Loucy (cell line): ENCODE measurements around the gene GBX2.

ENCODE experiments used
- EZH2phosphoT487 ChIP-seq: fragments of 200-600 bp; IDR thresholded peaks from 2 replicates; pipeline ENCODE4 v1.6.1; 2018; ENCODE audit warnings: antibody characterized with exemption, mild to moderate bottlenecking, moderate library complexity, borderline replicate concordance
- TF ChIP-seq, protein P1 (sequence below): fragments of 200-600 bp; sonication (generic); conservative IDR thresholded peaks from 2 replicates; pipeline ENCODE4 v1.5.1; 2014; ENCODE audit warnings: mild to moderate bottlenecking, antibody characterized with exemption, low read length

DNA sequence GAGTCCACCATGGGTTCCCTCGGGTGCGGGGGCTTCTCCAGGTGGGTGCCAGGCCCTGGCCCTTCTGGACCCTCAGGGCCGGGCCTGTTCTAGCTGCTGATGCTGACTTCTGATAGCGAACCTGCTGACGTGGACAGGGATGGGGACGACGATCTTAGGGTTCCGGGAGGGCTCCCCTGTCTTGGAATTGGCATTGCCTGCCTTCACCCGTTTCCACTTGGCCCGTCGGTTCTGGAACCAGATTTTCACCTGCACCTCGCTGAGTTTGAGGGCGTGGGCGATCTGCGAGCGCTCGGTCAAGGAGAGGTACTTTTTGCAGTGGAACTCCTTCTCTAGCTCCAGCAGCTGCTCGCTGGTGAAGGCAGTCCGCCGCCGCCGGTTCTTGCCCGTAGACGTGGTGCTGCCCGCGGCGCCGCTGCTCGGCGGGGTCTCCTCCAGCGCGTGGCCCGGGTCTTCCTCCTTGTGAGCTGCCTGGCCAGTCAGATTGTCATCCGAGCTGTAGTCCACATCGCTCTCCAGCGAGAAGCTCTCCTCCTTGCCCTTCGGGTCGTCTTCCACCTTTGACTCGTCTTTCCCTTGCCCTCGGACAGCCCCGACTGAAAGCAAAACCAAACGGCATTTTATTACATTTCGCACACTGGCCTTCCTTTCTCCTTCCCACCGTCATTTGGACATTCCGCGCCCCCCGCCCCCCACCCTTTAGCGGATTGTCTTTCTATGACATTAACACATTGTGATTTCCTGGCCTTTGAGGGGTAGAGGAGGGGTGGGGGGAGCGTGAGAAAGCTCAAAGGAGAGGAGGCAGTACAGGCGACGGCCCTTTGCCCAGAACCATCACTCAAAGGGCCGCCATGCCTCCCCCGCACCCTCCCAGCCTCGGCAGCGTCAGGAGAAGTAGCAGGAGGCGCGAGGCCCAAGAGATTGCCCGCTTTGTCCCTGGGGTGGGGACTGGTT, 2.1 kb downstream of the GBX2 start:
- TF ChIP-seq EZH2phosphoT487: no peak
- TF ChIP-seq, protein P1, sequence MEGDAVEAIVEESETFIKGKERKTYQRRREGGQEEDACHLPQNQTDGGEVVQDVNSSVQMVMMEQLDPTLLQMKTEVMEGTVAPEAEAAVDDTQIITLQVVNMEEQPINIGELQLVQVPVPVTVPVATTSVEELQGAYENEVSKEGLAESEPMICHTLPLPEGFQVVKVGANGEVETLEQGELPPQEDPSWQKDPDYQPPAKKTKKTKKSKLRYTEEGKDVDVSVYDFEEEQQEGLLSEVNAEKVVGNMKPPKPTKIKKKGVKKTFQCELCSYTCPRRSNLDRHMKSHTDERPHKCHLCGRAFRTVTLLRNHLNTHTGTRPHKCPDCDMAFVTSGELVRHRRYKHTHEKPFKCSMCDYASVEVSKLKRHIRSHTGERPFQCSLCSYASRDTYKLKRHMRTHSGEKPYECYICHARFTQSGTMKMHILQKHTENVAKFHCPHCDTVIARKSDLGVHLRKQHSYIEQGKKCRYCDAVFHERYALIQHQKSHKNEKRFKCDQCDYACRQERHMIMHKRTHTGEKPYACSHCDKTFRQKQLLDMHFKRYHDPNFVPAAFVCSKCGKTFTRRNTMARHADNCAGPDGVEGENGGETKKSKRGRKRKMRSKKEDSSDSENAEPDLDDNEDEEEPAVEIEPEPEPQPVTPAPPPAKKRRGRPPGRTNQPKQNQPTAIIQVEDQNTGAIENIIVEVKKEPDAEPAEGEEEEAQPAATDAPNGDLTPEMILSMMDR: no peak
